Measurements from ENCODE around the gene ENAH.

ENAH gene

DNA sequence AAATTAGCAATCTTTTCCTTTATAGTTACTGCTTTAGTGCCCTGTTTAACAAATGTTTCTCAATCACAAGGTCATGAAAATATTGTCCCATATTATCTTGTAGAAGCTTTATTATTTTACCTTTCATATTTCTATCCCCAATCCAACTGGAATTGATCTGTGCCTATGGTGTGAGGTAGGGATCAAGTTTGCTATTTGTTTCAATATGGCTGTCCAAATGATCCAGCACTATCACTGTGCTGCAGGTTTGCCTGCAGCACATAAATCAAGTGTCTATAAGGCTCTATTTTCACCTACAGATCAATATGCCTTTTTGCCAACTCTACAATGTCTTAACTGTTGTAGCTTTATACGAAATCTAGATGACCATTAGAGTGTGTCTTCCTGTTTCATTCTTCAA is 96.2 kb downstream of the ENAH start:
- Histone ChIP-seq H3K27ac (ENCODE audit: low read depth, low read length) (no peak overlapping the region), H3K4me1 (ENCODE audit: control insufficient read depth, insufficient read depth, low read length) (no peaks in the 10 kb centered on the region), H3K27me3 (ENCODE audit: control insufficient read depth, insufficient read depth, low read length) (no peaks in the 10 kb centered on the region), H3K4me3 (ENCODE audit: low read depth, low read length) (no peak overlapping the region), H3K9ac (ENCODE audit: low read depth, low read length) (no peak overlapping the region), H3K36me3 (ENCODE audit: control insufficient read depth, insufficient read depth, low read length) (peaks cover 74% of the 10 kb centered on the region), H3K9me3 (ENCODE audit: control insufficient read depth, insufficient read depth, low read length) (peaks cover 7% of the 10 kb centered on the region; the same call in 1 of the 2 replicates)

DNA sequence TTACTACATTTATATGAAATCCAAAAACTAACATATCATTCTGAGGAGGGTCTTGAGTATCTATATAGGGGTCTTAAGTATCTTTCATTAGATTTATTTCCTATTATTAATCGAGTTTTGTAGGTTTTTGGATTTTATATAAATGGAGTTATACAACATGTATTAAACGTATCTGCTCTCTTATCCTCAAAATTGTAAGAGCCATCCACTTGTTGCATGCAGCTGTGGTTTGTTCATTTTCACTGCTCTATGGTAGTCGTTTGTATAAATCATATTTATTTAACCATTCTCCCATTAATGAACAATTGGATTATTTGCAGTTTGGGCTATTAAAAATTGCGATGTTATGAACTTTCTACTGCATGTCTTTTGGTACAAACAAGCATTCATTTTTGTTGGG is 97.1 kb downstream of the ENAH start:
- Histone ChIP-seq H3K36me3 (ENCODE audit: control insufficient read depth, insufficient read depth, low read length) (peaks cover 75% of the 10 kb centered on the region), H3K4me1 (ENCODE audit: control insufficient read depth, insufficient read depth, low read length) (no peaks in the 10 kb centered on the region), H3K9me3 (ENCODE audit: control insufficient read depth, insufficient read depth, low read length) (peaks cover 7% of the 10 kb centered on the region; the same call in 1 of the 2 replicates), H3K9ac (ENCODE audit: low read depth, low read length) (no peak overlapping the region), H3K27ac (ENCODE audit: low read depth, low read length) (no peak overlapping the region), H3K4me3 (ENCODE audit: low read depth, low read length) (no peak overlapping the region), H3K27me3 (ENCODE audit: control insufficient read depth, insufficient read depth, low read length) (no peaks in the 10 kb centered on the region)

DNA sequence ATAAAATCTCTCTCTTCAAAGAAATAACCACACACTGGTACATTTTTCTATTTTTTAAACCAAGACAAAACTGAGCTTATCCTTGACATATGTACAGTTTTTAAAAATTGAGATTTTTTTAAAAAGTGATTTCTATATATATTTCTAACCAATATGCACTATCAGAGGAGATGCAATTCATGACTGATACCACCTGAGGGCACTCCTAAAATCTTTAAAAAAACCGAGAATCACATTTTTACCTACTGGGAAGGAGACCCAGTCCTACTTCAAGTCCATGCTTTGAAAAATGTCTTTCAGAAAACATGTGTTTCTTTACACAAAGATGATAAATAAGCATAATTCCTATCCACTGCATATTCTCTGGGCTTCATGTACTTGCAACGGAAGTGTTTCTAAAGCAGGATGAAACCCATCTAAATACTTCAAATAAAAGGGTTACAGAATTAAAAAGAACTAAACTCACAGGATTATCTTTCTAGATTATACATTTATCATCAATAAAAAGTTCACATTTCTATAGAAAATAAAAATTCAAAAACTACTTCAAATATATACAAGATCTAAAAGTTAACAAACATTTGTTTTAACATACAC is 98.6 kb downstream of the ENAH start:
- Histone ChIP-seq H3K9me3 (ENCODE audit: control insufficient read depth, insufficient read depth, low read length) (peaks cover 7% of the 10 kb centered on the region; the same call in 1 of the 2 replicates), H3K9ac (ENCODE audit: low read depth, low read length) (no peak overlapping the region), H3K4me3 (ENCODE audit: low read depth, low read length) (no peak overlapping the region), H3K27me3 (ENCODE audit: control insufficient read depth, insufficient read depth, low read length) (no peaks in the 10 kb centered on the region), H3K27ac (ENCODE audit: low read depth, low read length) (no peak overlapping the region), H3K36me3 (ENCODE audit: control insufficient read depth, insufficient read depth, low read length) (peaks cover 68% of the 10 kb centered on the region), H3K4me1 (ENCODE audit: control insufficient read depth, insufficient read depth, low read length) (no peaks in the 10 kb centered on the region)

DNA sequence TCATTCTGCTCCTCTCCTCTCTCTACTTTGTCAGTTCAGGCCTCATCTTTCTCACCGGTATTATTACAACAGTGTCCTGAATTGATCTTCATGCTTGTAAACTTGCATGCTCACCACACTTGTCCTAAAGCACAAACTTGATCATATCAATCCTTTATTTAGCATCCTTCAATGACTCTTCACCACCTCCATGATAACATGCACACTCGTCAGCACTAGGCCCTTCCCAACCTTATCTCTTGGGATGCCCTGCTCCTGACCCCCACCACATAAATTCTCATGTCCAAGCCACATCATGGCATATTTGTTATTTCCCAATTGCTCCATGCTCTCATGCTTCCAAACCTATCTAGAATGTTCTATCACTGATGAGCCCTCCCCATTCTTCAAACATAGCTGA is 103.1 kb downstream of the ENAH start:
- Histone ChIP-seq H3K4me3 (ENCODE audit: low read depth, low read length) (no peak overlapping the region), H3K9ac (ENCODE audit: low read depth, low read length) (no peak overlapping the region), H3K36me3 (ENCODE audit: control insufficient read depth, insufficient read depth, low read length) (peaks cover 54% of the 10 kb centered on the region), H3K4me1 (ENCODE audit: control insufficient read depth, insufficient read depth, low read length) (no peaks in the 10 kb centered on the region; the same call in 1 of the 2 replicates), H3K27me3 (ENCODE audit: control insufficient read depth, insufficient read depth, low read length) (no peaks in the 10 kb centered on the region), H3K9me3 (ENCODE audit: control insufficient read depth, insufficient read depth, low read length) (no peaks in the 10 kb centered on the region), H3K27ac (ENCODE audit: low read depth, low read length) (no peak overlapping the region)

DNA sequence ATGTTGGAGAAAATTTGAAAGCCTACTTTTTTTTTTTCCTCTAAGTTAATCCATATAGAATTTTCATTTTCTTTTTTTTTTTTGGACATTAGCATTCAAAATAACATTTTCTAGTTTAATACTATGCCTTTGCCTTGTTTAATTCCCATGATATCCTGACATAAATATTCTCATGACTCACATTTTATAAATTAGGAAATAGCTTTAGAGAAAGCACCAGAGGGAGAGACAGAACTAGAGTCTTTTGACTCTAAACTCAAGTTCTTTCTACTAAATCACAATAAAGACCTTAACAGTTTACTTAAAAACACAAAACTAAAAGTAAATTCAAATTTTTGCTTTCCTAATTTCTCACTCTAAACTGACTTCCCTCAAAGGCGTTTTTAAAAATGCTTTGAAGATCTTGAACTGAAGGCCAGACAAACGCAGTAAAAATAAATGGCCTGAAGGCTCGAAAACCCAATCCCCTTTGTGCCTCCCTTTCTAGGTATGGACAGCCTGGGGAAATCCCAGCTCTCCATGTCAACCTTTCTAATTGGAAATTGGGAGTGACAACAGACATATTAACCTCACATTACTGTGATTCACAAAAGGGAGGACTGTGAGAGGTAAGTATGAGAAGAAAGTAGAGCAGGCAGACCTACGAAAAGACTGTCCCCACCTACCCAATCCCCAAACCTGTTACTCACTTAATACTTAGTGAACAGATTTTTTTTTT is 104.6 kb downstream of the ENAH start:
- H3K4me1 ChIP-seq (ENCODE audit: control insufficient read depth, insufficient read depth, low read length): peaks cover 5% of the 10 kb centered on the region; the same call in 1 of the 2 replicates
- H3K27me3 ChIP-seq (ENCODE audit: control insufficient read depth, insufficient read depth, low read length): no peaks in the 10 kb centered on the region
- no peak overlapping the region for H3K4me3 ChIP-seq (ENCODE audit: low read depth, low read length)
- no peaks in the 10 kb centered on the region for H3K9me3 ChIP-seq (ENCODE audit: control insufficient read depth, insufficient read depth, low read length)
- no peak overlapping the region for H3K9ac ChIP-seq (ENCODE audit: low read depth, low read length)
- H3K36me3 ChIP-seq (ENCODE audit: control insufficient read depth, insufficient read depth, low read length): peaks cover 40% of the 10 kb centered on the region
- H3K27ac ChIP-seq (ENCODE audit: low read depth, low read length): no peak overlapping the region

DNA sequence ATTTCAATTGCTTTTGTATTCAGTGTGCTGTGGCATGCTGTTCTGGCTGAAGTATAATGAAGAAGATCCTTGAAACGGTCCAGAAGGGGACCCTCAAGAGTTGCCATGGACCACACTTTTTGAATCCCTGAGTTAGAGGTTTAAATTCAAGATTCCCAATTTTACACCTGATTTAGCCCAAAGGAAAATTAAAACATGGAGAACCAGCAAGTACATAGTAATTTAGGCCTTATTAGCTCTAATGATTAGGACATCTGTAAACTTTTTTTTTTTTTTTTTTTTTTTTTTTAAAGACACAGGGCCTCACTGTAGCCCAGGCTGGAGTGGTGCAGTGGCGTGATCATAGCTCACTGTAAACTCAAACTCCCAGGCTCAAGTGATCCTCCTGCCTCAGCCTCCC is 107.3 kb downstream of the ENAH start:
- Histone ChIP-seq H3K9ac (ENCODE audit: low read depth, low read length) (no peak overlapping the region), H3K9me3 (ENCODE audit: control insufficient read depth, insufficient read depth, low read length) (no peaks in the 10 kb centered on the region), H3K4me3 (ENCODE audit: low read depth, low read length) (no peak overlapping the region), H3K4me1 (ENCODE audit: control insufficient read depth, insufficient read depth, low read length) (peaks cover 16% of the 10 kb centered on the region; the same call in 1 of the 2 replicates), H3K36me3 (ENCODE audit: control insufficient read depth, insufficient read depth, low read length) (peaks cover 23% of the 10 kb centered on the region), H3K27ac (ENCODE audit: low read depth, low read length) (no peak overlapping the region), H3K27me3 (ENCODE audit: control insufficient read depth, insufficient read depth, low read length) (no peaks in the 10 kb centered on the region)

DNA sequence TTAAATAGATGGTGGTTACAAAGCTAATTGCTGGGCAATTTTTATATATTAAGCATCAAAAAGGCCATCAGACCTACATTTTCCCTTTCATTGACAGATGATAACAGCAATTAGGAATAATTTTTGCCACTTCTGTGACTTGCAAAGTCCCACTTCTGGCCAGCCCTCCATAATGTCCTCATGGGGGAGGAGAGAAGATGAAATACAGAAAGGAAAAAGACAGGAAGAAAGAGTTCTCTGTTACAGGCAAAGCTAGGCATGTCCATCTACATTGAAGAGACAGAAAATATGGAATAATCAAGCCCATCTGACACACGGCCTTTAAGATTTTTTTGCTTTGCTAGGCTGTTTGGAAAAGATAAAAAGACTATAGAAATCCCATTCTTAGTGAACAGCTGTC is 108.0 kb downstream of the ENAH start:
- Histone ChIP-seq H3K27me3 (ENCODE audit: control insufficient read depth, insufficient read depth, low read length) (no peaks in the 10 kb centered on the region), H3K36me3 (ENCODE audit: control insufficient read depth, insufficient read depth, low read length) (peaks cover 19% of the 10 kb centered on the region), H3K9me3 (ENCODE audit: control insufficient read depth, insufficient read depth, low read length) (no peaks in the 10 kb centered on the region), H3K4me3 (ENCODE audit: low read depth, low read length) (no peak overlapping the region), H3K27ac (ENCODE audit: low read depth, low read length) (no peak overlapping the region), H3K4me1 (ENCODE audit: control insufficient read depth, insufficient read depth, low read length) (peaks cover 22% of the 10 kb centered on the region; the same call in 1 of the 2 replicates), H3K9ac (ENCODE audit: low read depth, low read length) (no peak overlapping the region)

DNA sequence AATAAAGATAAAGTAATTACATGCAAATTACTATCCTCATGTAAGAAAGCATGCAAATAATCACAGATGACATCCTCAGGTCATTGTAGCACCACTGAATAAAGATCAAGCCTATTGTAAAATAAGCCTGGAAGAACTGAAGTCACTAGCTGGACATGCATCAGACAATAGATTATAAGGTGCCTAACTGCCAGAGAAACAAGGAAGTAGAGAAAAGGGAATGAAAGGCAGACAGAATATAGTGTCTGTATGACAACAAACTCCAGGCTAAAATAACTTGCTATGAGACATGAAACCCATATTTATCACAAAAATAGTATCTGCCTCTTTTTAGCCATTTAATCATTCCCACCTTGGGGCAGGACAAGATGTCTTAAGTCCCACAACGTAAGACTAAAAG is 108.7 kb downstream of the ENAH start:
- H3K27ac ChIP-seq (ENCODE audit: low read depth, low read length): no peak overlapping the region
- no peaks in the 10 kb centered on the region for H3K9me3 ChIP-seq (ENCODE audit: control insufficient read depth, insufficient read depth, low read length)
- peaks cover 18% of the 10 kb centered on the region for H3K36me3 ChIP-seq (ENCODE audit: control insufficient read depth, insufficient read depth, low read length)
- no peak overlapping the region for H3K4me3 ChIP-seq (ENCODE audit: low read depth, low read length)
- no peak overlapping the region for H3K9ac ChIP-seq (ENCODE audit: low read depth, low read length)
- H3K4me1 ChIP-seq (ENCODE audit: control insufficient read depth, insufficient read depth, low read length): peaks cover 29% of the 10 kb centered on the region
- H3K27me3 ChIP-seq (ENCODE audit: control insufficient read depth, insufficient read depth, low read length): no peaks in the 10 kb centered on the region

DNA sequence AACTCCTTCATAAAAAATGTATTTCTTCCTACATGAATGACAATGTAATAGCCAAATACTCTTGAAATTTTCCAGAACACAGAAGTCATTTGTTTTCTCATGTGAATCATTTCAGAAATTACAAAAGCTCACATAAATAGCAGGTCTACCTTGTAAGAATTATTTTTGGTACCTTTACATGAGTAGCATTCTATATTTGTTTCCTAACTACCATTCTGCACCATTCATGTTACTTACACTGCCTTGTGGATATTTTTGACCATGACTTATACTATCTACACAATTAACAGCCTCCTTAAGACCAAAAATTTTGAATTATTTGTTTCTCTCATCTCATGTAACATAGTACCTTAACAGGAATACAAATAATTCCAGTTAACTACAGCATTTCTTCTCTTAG is 109.6 kb downstream of the ENAH start:
- Histone ChIP-seq H3K27ac (ENCODE audit: low read depth, low read length) (no peak overlapping the region), H3K9me3 (ENCODE audit: control insufficient read depth, insufficient read depth, low read length) (no peaks in the 10 kb centered on the region), H3K36me3 (ENCODE audit: control insufficient read depth, insufficient read depth, low read length) (peaks cover 16% of the 10 kb centered on the region), H3K9ac (ENCODE audit: low read depth, low read length) (no peak overlapping the region), H3K4me3 (ENCODE audit: low read depth, low read length) (no peak overlapping the region), H3K27me3 (ENCODE audit: control insufficient read depth, insufficient read depth, low read length) (no peaks in the 10 kb centered on the region), H3K4me1 (ENCODE audit: control insufficient read depth, insufficient read depth, low read length) (peaks cover 38% of the 10 kb centered on the region)

DNA sequence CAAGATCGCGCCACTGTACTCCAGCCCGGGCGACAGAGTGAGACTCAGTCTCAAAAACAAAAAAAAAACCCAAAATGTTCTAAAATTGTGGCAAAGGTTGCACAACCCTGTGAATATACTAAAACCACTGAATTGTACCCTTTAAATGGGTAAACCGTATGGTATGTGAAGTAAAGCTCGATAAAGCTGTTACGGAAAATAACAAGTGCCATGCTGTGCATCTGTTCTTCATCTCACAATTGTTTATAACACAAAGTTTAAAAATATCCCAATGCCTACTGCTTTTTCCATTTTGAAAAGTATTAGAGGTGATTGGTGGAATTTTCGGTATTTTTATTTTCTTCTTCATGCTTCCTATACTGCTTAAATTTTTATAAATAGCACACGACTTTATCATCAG is 111.5 kb downstream of the ENAH start:
- Histone ChIP-seq H3K27me3 (ENCODE audit: control insufficient read depth, insufficient read depth, low read length) (no peaks in the 10 kb centered on the region), H3K36me3 (ENCODE audit: control insufficient read depth, insufficient read depth, low read length) (0 out of 2 replicates have a peak, but pooled peaks cover 1% of the 10 kb centered on the region), H3K27ac (ENCODE audit: low read depth, low read length) (no peak overlapping the region), H3K9me3 (ENCODE audit: control insufficient read depth, insufficient read depth, low read length) (no peaks in the 10 kb centered on the region), H3K4me1 (ENCODE audit: control insufficient read depth, insufficient read depth, low read length) (peaks cover 57% of the 10 kb centered on the region), H3K4me3 (ENCODE audit: low read depth, low read length) (no peak overlapping the region), H3K9ac (ENCODE audit: low read depth, low read length) (no peak overlapping the region)

DNA sequence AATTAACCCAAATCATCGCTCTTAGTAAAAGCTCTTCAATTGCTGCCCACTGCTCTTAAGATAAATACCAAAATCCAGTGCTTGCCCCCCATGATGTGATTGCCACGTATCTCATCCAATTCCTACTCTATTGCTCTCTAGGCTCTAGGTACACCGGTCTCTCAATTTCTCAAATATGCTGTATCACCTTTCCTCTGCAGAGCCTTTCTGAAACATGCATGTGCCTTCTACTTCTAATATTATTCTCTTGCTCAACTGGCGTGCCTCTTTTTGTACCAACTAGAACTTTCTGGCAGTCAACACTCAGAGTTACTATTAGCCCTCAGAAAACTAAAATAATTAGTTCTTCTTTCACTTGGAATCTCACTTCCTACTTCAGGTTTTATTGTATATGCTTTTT is 113.3 kb downstream of the ENAH start:
- Histone ChIP-seq H3K4me3 (ENCODE audit: low read depth, low read length) (no peak overlapping the region), H3K27me3 (ENCODE audit: control insufficient read depth, insufficient read depth, low read length) (no peaks in the 10 kb centered on the region), H3K9me3 (ENCODE audit: control insufficient read depth, insufficient read depth, low read length) (no peaks in the 10 kb centered on the region), H3K36me3 (ENCODE audit: control insufficient read depth, insufficient read depth, low read length) (no peaks in the 10 kb centered on the region), H3K9ac (ENCODE audit: low read depth, low read length) (no peak overlapping the region), H3K4me1 (ENCODE audit: control insufficient read depth, insufficient read depth, low read length) (peaks cover 75% of the 10 kb centered on the region), H3K27ac (ENCODE audit: low read depth, low read length) (no peak overlapping the region)
